H9 (cell line): ENCODE results near the gene GOLGA8R. TPM values are rescaled to one million over a fixed set of nuclear protein-coding genes. Genes with fewer than 3 reads are reported as not detected.
"Not testable (repeated sequence)": the region's sequence is repeated elsewhere in the genome, so short reads cannot be mapped to it uniquely, and the experiment has no call there.

Experiments
- DNase-seq: peaks from one replicate; pipeline ENCODE4 v3.0.0-alpha.2; 2017
- H2AFZ ChIP-seq: one replicate; pipeline ENCODE4 v1.6.1; 2013; ENCODE audit warnings: mild to moderate bottlenecking, low read length, control low read depth, moderate library complexity
- H2AK5ac ChIP-seq: 2 replicates; pipeline ENCODE4 v1.6.1; 2013; ENCODE audit warnings: low read length, control low read depth, mixed read lengths; ENCODE audit not compliant: insufficient read length
- H2BK120ac ChIP-seq: one replicate; pipeline ENCODE4 v1.6.1; 2013; ENCODE audit warnings: low read depth, mild to moderate bottlenecking, low read length, control low read depth, inconsistent platforms; ENCODE audit not compliant: poor library complexity, severe bottlenecking
- H2BK12ac ChIP-seq: 2 replicates; pipeline ENCODE4 v1.6.1; 2013; ENCODE audit warnings: low read length, control low read depth, mixed read lengths, low read depth; ENCODE audit not compliant: insufficient read length
- H2BK15ac ChIP-seq: 2 replicates; pipeline ENCODE4 v1.6.1; 2013; ENCODE audit warnings: low read depth, low read length, control low read depth
- H2BK20ac ChIP-seq: one replicate; pipeline ENCODE4 v1.6.1; 2013; ENCODE audit warnings: low read depth, mild to moderate bottlenecking, low read length, control low read depth, inconsistent platforms; ENCODE audit not compliant: poor library complexity, severe bottlenecking
- H2BK5ac ChIP-seq: 2 replicates; pipeline ENCODE4 v1.6.1; 2013; ENCODE audit warnings: low read length, control low read depth, mixed read lengths; ENCODE audit not compliant: insufficient read length
- H3K14ac ChIP-seq: 2 replicates; pipeline ENCODE4 v1.6.1; 2013; ENCODE audit warnings: low read length, control low read depth; ENCODE audit not compliant: insufficient read depth
- H3K18ac ChIP-seq: 2 replicates; pipeline ENCODE4 v1.6.1; 2013; ENCODE audit warnings: low read depth, mild to moderate bottlenecking, mixed read lengths, low read length, control low read depth; ENCODE audit not compliant: insufficient read length
- H3K23ac ChIP-seq: 2 replicates; pipeline ENCODE4 v1.6.1; 2013; ENCODE audit warnings: low read length, control low read depth, mixed read lengths, low read depth; ENCODE audit not compliant: insufficient read length
- H3K23me2 ChIP-seq: 2 replicates; pipeline ENCODE4 v1.6.1; 2013; ENCODE audit warnings: low read depth, mild to moderate bottlenecking, mixed read lengths, low read length, control low read depth; ENCODE audit not compliant: insufficient read length, poor library complexity, severe bottlenecking
- H3K27ac ChIP-seq: 2 replicates; pipeline ENCODE4 v1.5.1; 2013; ENCODE audit warnings: low read length, control low read depth, mixed read lengths, low read depth; ENCODE audit not compliant: insufficient read length
- H3K27me3 ChIP-seq: 2 replicates; pipeline ENCODE4 v1.6.1; 2013; ENCODE audit warnings: low read length, control low read depth, inconsistent platforms; ENCODE audit not compliant: insufficient read depth
- H3K4ac ChIP-seq: 2 replicates; pipeline ENCODE4 v1.6.1; 2013; ENCODE audit warnings: low read depth, mild to moderate bottlenecking, control low read depth, inconsistent platforms, low read length, moderate library complexity
- H3K4me1 ChIP-seq: 2 replicates; pipeline ENCODE4 v1.6.1; 2013; ENCODE audit warnings: low read length, control low read depth, inconsistent platforms; ENCODE audit not compliant: insufficient read depth
- H3K4me2 ChIP-seq: 2 replicates; pipeline ENCODE4 v1.6.1; 2013; ENCODE audit warnings: low read length, control low read depth, mixed read lengths; ENCODE audit not compliant: insufficient read length, insufficient read depth
- H3K56ac ChIP-seq: 2 replicates; pipeline ENCODE4 v1.6.1; 2013; ENCODE audit warnings: low read depth, mild to moderate bottlenecking, mixed read lengths, low read length, control low read depth; ENCODE audit not compliant: insufficient read length
- H3K79me1 ChIP-seq: 2 replicates; pipeline ENCODE4 v1.6.1; 2013; ENCODE audit warnings: low read depth, mild to moderate bottlenecking, moderate library complexity, low read length, control low read depth, inconsistent platforms; ENCODE audit not compliant: insufficient read depth, poor library complexity, severe bottlenecking
- H3K79me2 ChIP-seq: 2 replicates; pipeline ENCODE4 v1.6.1; 2013; ENCODE audit warnings: low read length, control low read depth, inconsistent platforms; ENCODE audit not compliant: insufficient read depth
- H3K9ac ChIP-seq: 2 replicates; pipeline ENCODE4 v1.6.1; 2013; ENCODE audit warnings: low read length, control low read depth, mixed read lengths; ENCODE audit not compliant: insufficient read length; ENCODE audit errors: extremely low read depth
- H3K9me3 ChIP-seq: one replicate; pipeline ENCODE4 v1.6.1; 2013; ENCODE audit warnings: low read depth, low read length, inconsistent platforms; ENCODE audit not compliant: control insufficient read depth
- H3T11ph ChIP-seq: one replicate; pipeline ENCODE4 v1.6.1; 2013; ENCODE audit warnings: mild to moderate bottlenecking, low read length, control low read depth, inconsistent platforms
- H4K20me1 ChIP-seq: one replicate; pipeline ENCODE4 v1.6.1; 2013; ENCODE audit not compliant: control insufficient read depth, insufficient read length, insufficient read depth
- H4K5ac ChIP-seq: 2 replicates; pipeline ENCODE4 v1.6.1; 2013; ENCODE audit warnings: low read depth, mild to moderate bottlenecking, mixed read lengths, low read length, control low read depth; ENCODE audit not compliant: insufficient read length
- H4K8ac ChIP-seq: replicated peaks from 2 replicates; pipeline ENCODE4 v1.6.1; 2013; ENCODE audit warnings: low read length, control low read depth, mixed read lengths, low read depth; ENCODE audit not compliant: insufficient read length
- H4K91ac ChIP-seq: 2 replicates; pipeline ENCODE4 v1.6.1; 2013; ENCODE audit warnings: low read depth, mild to moderate bottlenecking, moderate library complexity, mixed read lengths, low read length, control low read depth; ENCODE audit not compliant: insufficient read length
- H3K27ac Mint-ChIP-seq, 3 experiments: 2 replicates in 2 of 3; 3 replicates in 1 of 3; pipeline ENCODE4 v1.8.0; 2020 to 2021; ENCODE audit warnings: mixed read lengths in 3 of 3, mild to moderate bottlenecking in 1 of 3, moderate library complexity in 1 of 3
- H3K27me3 Mint-ChIP-seq: 2 replicates; pipeline ENCODE4 v1.8.0; 2021; ENCODE audit warnings: low read depth, mild to moderate bottlenecking, moderate library complexity, mixed read lengths
- H3K36me3 Mint-ChIP-seq, 3 experiments: 2 replicates in 2 of 3; 3 replicates in 1 of 3; pipeline ENCODE4 v1.8.0; 2020 to 2021; ENCODE audit warnings: low read depth in 3 of 3, mixed read lengths in 3 of 3; ENCODE audit not compliant: insufficient read depth in 1 of 3
- H3K4me1 Mint-ChIP-seq, 2 experiments: 2 replicates each; pipeline ENCODE4 v1.8.0; 2020; ENCODE audit warnings: mixed read lengths in 2 of 2
- H3K4me3 Mint-ChIP-seq, 2 experiments: 2 replicates in 1 of 2; 3 replicates in 1 of 2; pipeline ENCODE4 v1.8.0; 2020 to 2021; ENCODE audit warnings: mild to moderate bottlenecking in 2 of 2, mixed read lengths in 2 of 2, moderate library complexity in 1 of 2
- H3K9me3 Mint-ChIP-seq, 2 experiments: 2 replicates in 1 of 2; 3 replicates in 1 of 2; pipeline ENCODE4 v1.8.0; 2020; ENCODE audit warnings: mild to moderate bottlenecking in 2 of 2, mixed read lengths in 2 of 2, moderate library complexity in 1 of 2
- WGBS: extraction: QIAGEN DNeasy Blood & Tissue Kit; methylation state at CpG from one replicate; pipeline ENCODE4 v1.1.7; 2013; ENCODE audit warnings: missing lambda C conversion rate, low lambda C conversion rate, mixed read lengths; ENCODE audit not compliant: insufficient read length; ENCODE audit errors: extremely low coverage; 5-methylcytosine and 5-hydroxymethylcytosine counted together
- total RNA-seq: library from RNA; stranded (reverse); gene quantifications from 2 replicates; pipeline ENCODE4 v1.2.1, GENCODE V29; 2021

The GOLGA8R gene
- total RNA-seq, 1 experiment from 2014 or later = 0.26 TPM

GRCh38 chr15:30377082-30377413, 37.0 kb downstream of the GOLGA8R start:
- not testable (repeated sequence) for H3K27ac ChIP-seq, H4K5ac ChIP-seq, H3K27ac Mint-ChIP-seq, H3K56ac ChIP-seq, H3K4me1 Mint-ChIP-seq, H3K14ac ChIP-seq, H3K79me1 ChIP-seq, H3T11ph ChIP-seq, H3K27me3 Mint-ChIP-seq, H3K9me3 ChIP-seq, H4K8ac ChIP-seq, H3K4me1 ChIP-seq, H3K4me3 Mint-ChIP-seq, H3K36me3 Mint-ChIP-seq, H4K91ac ChIP-seq, DNase-seq, H3K9ac ChIP-seq, H3K27me3 ChIP-seq, H3K9me3 Mint-ChIP-seq, H2BK12ac ChIP-seq, H2BK15ac ChIP-seq, H2BK20ac ChIP-seq, H2AFZ ChIP-seq, H2BK120ac ChIP-seq, H4K20me1 ChIP-seq, H3K4me2 ChIP-seq, H3K23me2 ChIP-seq, H3K4ac ChIP-seq, H3K23ac ChIP-seq, H2AK5ac ChIP-seq, H2BK5ac ChIP-seq, H3K18ac ChIP-seq, H3K79me2 ChIP-seq
- WGBS = no CpG with 5 or more reads among the region's 5 CpGs

DNA sequence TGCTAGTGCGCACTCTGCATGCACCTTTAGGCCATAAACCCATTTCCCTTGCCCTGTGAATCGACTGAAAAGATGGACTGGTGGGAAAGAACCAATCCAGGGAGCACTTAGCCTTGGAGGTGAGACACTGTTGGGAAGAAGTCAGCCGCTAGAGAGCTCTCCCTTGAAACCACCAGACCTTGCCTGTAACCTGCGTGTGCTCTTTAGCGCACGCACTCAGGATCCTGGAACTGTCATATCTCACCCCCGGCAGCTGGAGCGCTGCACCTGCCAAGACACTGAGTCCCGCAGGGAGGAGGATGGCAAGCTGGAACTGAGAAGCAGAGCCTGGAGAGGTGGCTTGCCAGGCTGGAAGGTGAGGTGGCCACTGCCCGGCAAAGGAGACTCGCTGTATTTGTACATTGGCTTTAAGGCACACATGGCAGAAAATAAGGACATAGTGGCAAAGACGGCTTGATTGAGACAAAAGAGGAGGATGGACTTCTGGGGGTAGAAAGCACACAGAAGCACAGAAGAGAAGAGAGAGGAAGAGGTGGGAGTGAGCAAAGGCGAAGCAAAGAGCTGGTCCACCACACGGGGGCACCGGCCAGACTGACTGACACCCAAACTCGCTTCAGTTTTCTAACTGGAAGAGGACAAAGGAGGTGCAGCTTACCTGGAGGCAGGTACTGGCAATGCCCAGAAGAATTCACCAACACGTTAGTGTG, 37.5 kb downstream of the GOLGA8R start:
- not testable (repeated sequence) for H3K27me3 ChIP-seq, H3K9me3 ChIP-seq, H3K9me3 Mint-ChIP-seq, DNase-seq, H3K27ac Mint-ChIP-seq, H3K27ac ChIP-seq, H4K5ac ChIP-seq, H3K23me2 ChIP-seq, H4K20me1 ChIP-seq, H3K14ac ChIP-seq, H2BK12ac ChIP-seq, H3K4me2 ChIP-seq, H3K27me3 Mint-ChIP-seq, H2BK15ac ChIP-seq, H2AK5ac ChIP-seq, H3K23ac ChIP-seq, H3K4me1 ChIP-seq, H4K8ac ChIP-seq, H3K4me1 Mint-ChIP-seq, H3K79me2 ChIP-seq, H3K9ac ChIP-seq, H2BK20ac ChIP-seq, H3K56ac ChIP-seq, H3K18ac ChIP-seq, H3K36me3 Mint-ChIP-seq, H3T11ph ChIP-seq, H3K4me3 Mint-ChIP-seq, H3K79me1 ChIP-seq, H3K4ac ChIP-seq, H2BK120ac ChIP-seq, H2AFZ ChIP-seq, H2BK5ac ChIP-seq, H4K91ac ChIP-seq
- WGBS = no CpG with 5 or more reads among the region's 17 CpGs
